ENCODE measurements around the gene GNAO1.

GRCh38 chr16:56362706-56363105 lies 171.4 kb downstream of the GNAO1 start:
- TF ChIP-seq CTCF (optimal IDR thresholded peaks at IDR 0.05 in 1 of 3, IDR thresholded peaks at IDR 0.05 in 1 of 3, conservative IDR thresholded peaks at IDR 0.05 in 1 of 3; ENCODE audit: extremely low read depth in 1 of 3, insufficient read depth in 2 of 3, low read length in 3 of 3) (no peak), EZH2 (IDR thresholded peaks at IDR 0.05; ENCODE audit: low read length) (no peak)

Data from keratinocyte (primary cell).